Heart left ventricle (tissue), 13 donors: Measurements from ENCODE around the gene SRF.

Experiments used
- CTCF ChIP-seq, 12 donors: fragments of 200-600 bp; sonication (generic) in 4 of 12; IDR thresholded peaks; one replicate each; pipeline versions ENCODE4 v1.5.0 to v1.8.0; 2018 to 2022; ENCODE audit warnings: antibody characterized with exemption in 12 of 12, mild to moderate bottlenecking in 5 of 12
- POLR2A ChIP-seq, 2 donors: fragments of 450-650 bp; IDR thresholded peaks; one replicate each; pipeline ENCODE4 v1.6.1; 2017; ENCODE audit warnings: antibody characterized with exemption in 2 of 2, mild to moderate bottlenecking in 2 of 2, moderate library complexity in 2 of 2
- donor health status: ischemic (EF 13 %, LVEDD 7.1; RV severe dilation, severe dysfunction).
- donor health status: DM: no; HTN: yes; CAD: no.
- donor health status: DM: no; HTN: no; CAD: no.
- donor health status: ischemic (EF 25% LVEDD 6.9; RV normal size, moderate dysfunction).
- donor health status: ischemic (EF 25% LVEDD 5.7; RV mildly dilated, moderate dysfunction).
- donor health status: ischemic (EF 35%, LVEDD 5.7; RV mildly dilated, moderate dysfunction).
- donor health status: nonischemic (EF 11% LVEDD 7.7; RV severe dilation, severe dysfunction).
- donor health status: DM: yes; HTN: yes; CAD: no.
- donor health status: PGD.
- donor health status: ischemic (EF 29% LVEDD 5.4; RV normal size, mild dysfunction).
- donor health status: nonischemic (EF 23%, LVEDD 6.1; RV moderate dilation, normal function).

GRCh38 chr6:43229803-43230620 lies 58.9 kb downstream of the SRF start:
- TF ChIP-seq CTCF (IDR thresholded peaks at IDR 0.05) (no peak), POLR2A (IDR thresholded peaks at IDR 0.05) (no peak)
